OCI-LY1 (cell line): ENCODE results near the gene IQCF2.
"Not testable (repeated sequence)": the region's sequence is repeated elsewhere in the genome, so short reads cannot be mapped to it uniquely, and the experiment has no call there.

Source experiments
- H2AFZ ChIP-seq: fragments of 200-600 bp; sonication (generic), shearing (Covaris generic); 2 replicates; pipeline ENCODE4 v1.6.0; 2014; ENCODE audit warnings: antibody characterized with exemption, mild to moderate bottlenecking, low read length
- H3F3A ChIP-seq: fragments of 200-600 bp; sonication (generic), shearing (Covaris generic); 2 replicates; pipeline ENCODE4 v1.6.0; 2014; ENCODE audit warnings: mild to moderate bottlenecking, antibody characterized with exemption, low read length, moderate library complexity; ENCODE audit not compliant: insufficient read depth
- H3K27ac ChIP-seq: fragments of 200-600 bp; sonication (generic); 2 replicates; pipeline ENCODE4 v1.5.1; 2014; ENCODE audit warnings: low read length, mixed run types, mild to moderate bottlenecking, low read depth; ENCODE audit not compliant: poor library complexity, severe bottlenecking
- H3K27me3 ChIP-seq: fragments of 200-600 bp; sonication (generic); 2 replicates; pipeline ENCODE4 v1.6.0; 2014; ENCODE audit warnings: antibody characterized with exemption, mild to moderate bottlenecking, low read length, moderate library complexity; ENCODE audit not compliant: insufficient read depth
- H3K36me3 ChIP-seq: fragments of 200-600 bp; sonication (generic); 2 replicates; pipeline ENCODE4 v1.6.1; 2014; ENCODE audit warnings: mild to moderate bottlenecking, antibody characterized with exemption, low read length, moderate library complexity, mixed read lengths; ENCODE audit not compliant: insufficient read depth
- H3K4me1 ChIP-seq: fragments of 200-600 bp; sonication (generic); 2 replicates; pipeline ENCODE4 v1.5.1; 2014; ENCODE audit warnings: mild to moderate bottlenecking, low read length, moderate library complexity; ENCODE audit not compliant: insufficient read depth, severe bottlenecking
- H3K4me2 ChIP-seq: fragments of 200-600 bp; sonication (generic), shearing (Covaris generic); 2 replicates; pipeline ENCODE4 v1.6.1; 2014; ENCODE audit warnings: low read length
- H3K4me3 ChIP-seq: fragments of 200-600 bp; sonication (generic); 2 replicates; pipeline ENCODE4 v1.5.1; 2014; ENCODE audit warnings: low read length, low read depth, mild to moderate bottlenecking, mixed read lengths; ENCODE audit not compliant: poor library complexity, severe bottlenecking
- H3K79me2 ChIP-seq: fragments of 200-600 bp; shearing (Covaris generic); 2 replicates; pipeline ENCODE4 v1.6.1; 2016; ENCODE audit warnings: mixed run types, low read length, mixed read lengths; ENCODE audit not compliant: insufficient read depth
- H3K9ac ChIP-seq: fragments of 200-600 bp; sonication (generic), shearing (Covaris generic); 2 replicates; pipeline ENCODE4 v1.6.1; 2014; ENCODE audit warnings: mild to moderate bottlenecking, low read length, mixed read lengths
- H3K9me2 ChIP-seq: fragments of 200-600 bp; sonication (generic), shearing (Covaris generic); 2 replicates; pipeline ENCODE4 v1.6.1; 2014; ENCODE audit warnings: low read depth, mild to moderate bottlenecking, low read length, mixed read lengths
- H3K9me3 ChIP-seq: fragments of 200-600 bp; shearing (Covaris generic); 2 replicates; pipeline ENCODE4 v1.6.1; 2014; ENCODE audit warnings: low read length, mixed read lengths
- H4K20me1 ChIP-seq: fragments of 200-600 bp; sonication (generic), shearing (Covaris generic); 2 replicates; pipeline ENCODE4 v1.6.0; 2016; ENCODE audit warnings: mild to moderate bottlenecking, low read length; ENCODE audit not compliant: insufficient read depth
- EZH2 ChIP-seq: fragments of 200-600 bp; sonication (generic), shearing (Covaris generic); IDR thresholded peaks from 2 replicates; pipeline ENCODE4 v1.8.0; 2017; ENCODE audit warnings: borderline replicate concordance, mixed run types, mild to moderate bottlenecking, antibody characterized with exemption, low read length, moderate library complexity, mixed read lengths
- TF ChIP-seq, protein P1 (sequence below): fragments of 200-600 bp; sonication (generic), shearing (Covaris generic); IDR thresholded peaks from 2 replicates; pipeline ENCODE4 v1.5.1; 2017; ENCODE audit warnings: mild to moderate bottlenecking, antibody characterized with exemption, low read length, moderate library complexity, mixed read lengths

IQCF2 gene

GRCh38 chr3:51894939-51895338 is 33.5 kb downstream of the IQCF2 start:
- TF ChIP-seq, protein P1, sequence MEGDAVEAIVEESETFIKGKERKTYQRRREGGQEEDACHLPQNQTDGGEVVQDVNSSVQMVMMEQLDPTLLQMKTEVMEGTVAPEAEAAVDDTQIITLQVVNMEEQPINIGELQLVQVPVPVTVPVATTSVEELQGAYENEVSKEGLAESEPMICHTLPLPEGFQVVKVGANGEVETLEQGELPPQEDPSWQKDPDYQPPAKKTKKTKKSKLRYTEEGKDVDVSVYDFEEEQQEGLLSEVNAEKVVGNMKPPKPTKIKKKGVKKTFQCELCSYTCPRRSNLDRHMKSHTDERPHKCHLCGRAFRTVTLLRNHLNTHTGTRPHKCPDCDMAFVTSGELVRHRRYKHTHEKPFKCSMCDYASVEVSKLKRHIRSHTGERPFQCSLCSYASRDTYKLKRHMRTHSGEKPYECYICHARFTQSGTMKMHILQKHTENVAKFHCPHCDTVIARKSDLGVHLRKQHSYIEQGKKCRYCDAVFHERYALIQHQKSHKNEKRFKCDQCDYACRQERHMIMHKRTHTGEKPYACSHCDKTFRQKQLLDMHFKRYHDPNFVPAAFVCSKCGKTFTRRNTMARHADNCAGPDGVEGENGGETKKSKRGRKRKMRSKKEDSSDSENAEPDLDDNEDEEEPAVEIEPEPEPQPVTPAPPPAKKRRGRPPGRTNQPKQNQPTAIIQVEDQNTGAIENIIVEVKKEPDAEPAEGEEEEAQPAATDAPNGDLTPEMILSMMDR: no peak
- TF ChIP-seq EZH2: no peak
- Histone ChIP-seq H2AFZ (no peak overlapping the region), H3K27ac (no peak overlapping the region), H3K9ac (no peak overlapping the region), H3K4me2 (no peak overlapping the region), H3K36me3 (no peaks in the 10 kb centered on the region), H3K9me3 (no peaks in the 10 kb centered on the region), H3F3A (no peaks in the 10 kb centered on the region), H4K20me1 (no peaks in the 10 kb centered on the region), H3K27me3 (0 out of 2 replicates have a peak, but pooled peaks cover 3% of the 10 kb centered on the region), H3K4me3 (no peak overlapping the region), H3K4me1 (no peaks in the 10 kb centered on the region), H3K9me2 (no peaks in the 10 kb centered on the region), H3K79me2 (no peaks in the 10 kb centered on the region)

DNA sequence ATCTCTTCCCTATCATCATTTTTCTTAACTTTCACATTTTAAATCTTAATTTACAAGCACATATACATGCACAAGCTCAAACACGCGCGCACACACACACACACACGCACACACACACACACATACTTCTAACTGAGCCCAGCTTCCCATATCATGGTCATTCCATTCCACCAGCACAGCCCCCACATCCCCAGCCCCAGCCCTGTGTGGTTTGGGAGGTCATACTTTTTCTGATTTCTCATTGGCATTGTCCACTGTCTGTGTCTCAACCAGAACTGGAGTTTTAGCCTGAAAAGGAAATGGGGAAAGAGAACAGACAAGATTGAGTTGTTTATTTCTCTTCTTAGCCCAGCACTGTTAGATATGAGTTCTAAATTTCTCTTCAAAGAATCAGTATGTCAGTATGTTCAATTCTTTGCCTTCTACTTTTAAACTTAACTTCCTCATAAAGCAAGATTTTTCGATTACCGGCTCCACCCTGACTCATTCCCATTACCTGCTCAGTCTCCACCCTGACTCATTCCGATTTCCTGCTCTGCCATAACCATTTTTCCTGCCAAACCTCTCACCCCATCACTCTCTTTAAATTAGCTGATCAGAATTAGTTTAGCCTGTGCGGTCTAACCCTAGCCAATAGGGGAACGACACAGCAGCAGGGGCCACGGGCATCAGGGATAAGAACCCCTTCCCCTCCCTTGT is 35.3 kb downstream of the IQCF2 start:
- H3F3A ChIP-seq: no peaks in the 10 kb centered on the region
- no peak overlapping the region for H3K9ac ChIP-seq
- H3K4me2 ChIP-seq: no peak overlapping the region

GRCh38 chr3:51897391-51897790 is 36.0 kb downstream of the IQCF2 start:
- no peak overlapping the region for H3K4me2 ChIP-seq
- H3K9ac ChIP-seq: no peak overlapping the region
- no peaks in the 10 kb centered on the region for H3K79me2 ChIP-seq
- H3K9me2 ChIP-seq: no peaks in the 10 kb centered on the region
- H3K4me3 ChIP-seq: no peak overlapping the region
- no peaks in the 10 kb centered on the region for H3K9me3 ChIP-seq
- no peaks in the 10 kb centered on the region for H3F3A ChIP-seq
- no peak overlapping the region for H2AFZ ChIP-seq
- 0 out of 2 replicates have a peak, but pooled peaks cover 3% of the 10 kb centered on the region for H3K27me3 ChIP-seq
- H3K27ac ChIP-seq: no peak overlapping the region
- H3K4me1 ChIP-seq: no peaks in the 10 kb centered on the region
- TF ChIP-seq EZH2: no peak
- TF ChIP-seq, protein P1: no peak
- H3K36me3 ChIP-seq: no peaks in the 10 kb centered on the region
- H4K20me1 ChIP-seq: no peaks in the 10 kb centered on the region

More for the DNA sequence above, 35.3 kb downstream of the IQCF2 start:
- no peaks in the 10 kb centered on the region for H3K4me1 ChIP-seq
- TF ChIP-seq, protein P1: no peak
- TF ChIP-seq EZH2: no peak
- no peaks in the 10 kb centered on the region for H3K79me2 ChIP-seq
- H3K4me3 ChIP-seq: no peak overlapping the region
- no peaks in the 10 kb centered on the region for H3K9me3 ChIP-seq
- H3K36me3 ChIP-seq: no peaks in the 10 kb centered on the region
- H4K20me1 ChIP-seq: no peaks in the 10 kb centered on the region
- H3K27me3 ChIP-seq: 0 out of 2 replicates have a peak, but pooled peaks cover 3% of the 10 kb centered on the region
- no peak overlapping the region for H3K27ac ChIP-seq
- H3K9me2 ChIP-seq: no peaks in the 10 kb centered on the region
- no peak overlapping the region for H2AFZ ChIP-seq

GRCh38 chr3:51900043-51900442 is 38.6 kb downstream of the IQCF2 start:
- H3K4me1 ChIP-seq, H3K79me2 ChIP-seq, H3K4me3 ChIP-seq, H2AFZ ChIP-seq, H3F3A ChIP-seq, H3K36me3 ChIP-seq, H4K20me1 ChIP-seq, H3K9me3 ChIP-seq, H3K27ac ChIP-seq, H3K4me2 ChIP-seq, H3K9me2 ChIP-seq, H3K9ac ChIP-seq, H3K27me3 ChIP-seq: not testable (repeated sequence)

GRCh38 chr3:51902361-51902760 is 40.9 kb downstream of the IQCF2 start:
- not testable (repeated sequence) for H3K4me3 ChIP-seq, H2AFZ ChIP-seq, H3K9me3 ChIP-seq, H3K27ac ChIP-seq, H3K36me3 ChIP-seq, H3K27me3 ChIP-seq, H3K9me2 ChIP-seq, H3K9ac ChIP-seq, H3K79me2 ChIP-seq, H3K4me1 ChIP-seq, H3F3A ChIP-seq, H3K4me2 ChIP-seq, H4K20me1 ChIP-seq
